Measurements from ENCODE around the gene ANKRD53.

GRCh38 chr2:70974592-70974991 lies 3.8 kb upstream of the ANKRD53 start:
- TF ChIP-seq EZH2phosphoT487 (conservative IDR thresholded peaks at IDR 0.05; ENCODE audit: low read length) (no peak), CTCF (IDR thresholded peaks at IDR 0.05; ENCODE audit: insufficient read depth, low read length, poor library complexity, severe bottlenecking) (no peak)
